Iris pigment epithelial cell (primary cell): Measurements from ENCODE around the gene USP10.

Source experiments
- DNase-seq: peaks from one replicate; pipeline ENCODE4 v3.0.0-alpha.2; 2011; ENCODE audit warnings: low read depth

Gene USP10

GRCh38 chr16:84751241-84751640, 51.4 kb downstream of the USP10 start:
- DNase-seq = no peak

GRCh38 chr16:84751947-84752346, 52.1 kb downstream of the USP10 start:
- DNase-seq = peak; percentile 52

GRCh38 chr16:84752600-84752999, 52.8 kb downstream of the USP10 start:
- DNase-seq = no peak

- no peak for DNase-seq
These were observed 53.9 kb downstream of the USP10 start for GRCh38 chr16:84753412-84754326.

- DNase-seq = peak; percentile 89
These were observed 54.6 kb downstream of the USP10 start for GRCh38 chr16:84754353-84754856.

GRCh38 chr16:84754956-84755672, 55.3 kb downstream of the USP10 start:
- no peak for DNase-seq

- DNase-seq = no peak
These were observed 57.0 kb downstream of the USP10 start for GRCh38 chr16:84756830-84757229.

- DNase-seq = no peak
These were observed 58.8 kb downstream of the USP10 start for GRCh38 chr16:84758627-84759026.

GRCh38 chr16:84759061-84759460, 59.3 kb downstream of the USP10 start:
- DNase-seq = peak; percentile 35

GRCh38 chr16:84759906-84760305, 60.1 kb downstream of the USP10 start:
- no peak for DNase-seq

GRCh38 chr16:84761448-84762368, 61.9 kb downstream of the USP10 start:
- peak; percentile 59 for DNase-seq

- DNase-seq = no peak
These were observed 63.4 kb downstream of the USP10 start for GRCh38 chr16:84763164-84763563.

GRCh38 chr16:84763629-84764028, 63.8 kb downstream of the USP10 start:
- DNase-seq = no peak

- DNase-seq = peak; percentile 69
These were observed 65.2 kb downstream of the USP10 start for GRCh38 chr16:84764970-84765369.

- no peak for DNase-seq
These were observed 66.1 kb downstream of the USP10 start for GRCh38 chr16:84765616-84766580.

GRCh38 chr16:84766978-84767773, 67.4 kb downstream of the USP10 start:
- DNase-seq = no peak

GRCh38 chr16:84768061-84768807, 68.4 kb downstream of the USP10 start:
- no peak for DNase-seq

- DNase-seq = no peak
These were observed 69.0 kb downstream of the USP10 start for GRCh38 chr16:84768808-84769197.

- no peak for DNase-seq
These were observed 69.6 kb downstream of the USP10 start for GRCh38 chr16:84769416-84769815.
